Bronchial epithelial cell (primary cell): ENCODE measurements around the gene FAM217B. TPM values are rescaled to one million over a fixed set of nuclear protein-coding genes. Genes with fewer than 3 reads are reported as not detected.

Experiments
- DNase-seq: peaks from one replicate; pipeline ENCODE4 v3.0.0-alpha.2; 2010; ENCODE audit warnings: low read depth
- FAIRE-seq: peaks from 2 replicates; lab custom pipeline; 2011; peaks lifted over from hg19 to GRCh38; lab: Jason Lieb, UNC
- H3K27me3 ChIP-seq: 2 replicates; pipeline ENCODE4 v1.5.1; 2011; ENCODE audit warnings: low read length; ENCODE audit not compliant: control insufficient read depth, insufficient read depth
- H3K36me3 ChIP-seq: 2 replicates; pipeline ENCODE4 v1.5.1; 2011; ENCODE audit warnings: low read length; ENCODE audit not compliant: control insufficient read depth, insufficient read depth
- H3K4me3 ChIP-seq: 2 replicates; pipeline ENCODE4 v1.5.1; 2011; ENCODE audit warnings: mild to moderate bottlenecking, low read depth, low read length, control low read depth
- total RNA-seq: library from RNA; depleted of rRNA; stranded (reverse); fragments of >200 nt; gene quantifications from 2 replicates; pipeline ENCODE4 v1.2.1, GENCODE V29; 2014
- TF ChIP-seq, protein P1 (sequence below): IDR thresholded peaks from 2 replicates; pipeline ENCODE4 v1.5.1; 2011; ENCODE audit warnings: mild to moderate bottlenecking, moderate library complexity, low read length, control low read depth, inconsistent platforms; ENCODE audit not compliant: insufficient read depth, severe bottlenecking

FAM217B gene
- total RNA-seq, 1 donor from 2014 or later: 4.5 TPM

DNA sequence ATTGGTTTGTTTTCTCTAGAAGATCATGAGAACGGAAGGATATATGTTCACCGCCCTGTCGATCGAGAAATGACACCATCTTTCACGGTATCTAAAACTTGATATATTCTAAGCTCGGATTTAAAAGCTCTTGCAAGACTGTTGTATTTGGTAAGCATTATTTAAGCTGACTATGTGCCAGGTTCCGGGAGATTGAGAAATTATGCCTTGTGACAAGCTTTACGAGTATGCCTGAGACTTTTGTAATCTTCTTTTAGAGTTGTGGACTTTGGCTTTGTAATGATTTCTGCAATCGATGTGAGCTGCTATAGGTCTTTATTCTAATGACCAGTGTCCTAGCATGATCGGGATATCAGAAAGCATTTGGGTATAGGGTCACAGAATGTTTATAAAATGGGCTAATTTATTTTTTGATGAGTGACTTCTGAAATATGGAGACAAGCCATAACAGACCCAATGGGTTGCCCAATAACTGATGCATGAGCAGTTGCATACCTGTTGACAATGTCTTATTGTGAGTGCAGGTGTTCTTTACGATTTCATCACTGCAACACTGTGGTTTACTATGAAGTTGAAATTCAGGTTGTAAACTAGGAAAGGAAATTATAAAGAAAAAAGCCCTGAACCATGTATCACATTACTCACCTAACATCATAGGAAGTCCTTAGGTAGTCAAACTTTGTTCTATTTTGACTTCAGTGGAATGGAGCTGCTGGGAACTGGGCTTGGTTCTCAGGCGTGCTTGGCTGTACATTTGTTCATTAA, 32.0 kb downstream of the FAM217B start:
- FAIRE-seq (peak; percentile 88), DNase-seq (peak; percentile 100)
- no peaks in the 10 kb centered on the region for H3K27me3 ChIP-seq
- TF ChIP-seq, protein P1, sequence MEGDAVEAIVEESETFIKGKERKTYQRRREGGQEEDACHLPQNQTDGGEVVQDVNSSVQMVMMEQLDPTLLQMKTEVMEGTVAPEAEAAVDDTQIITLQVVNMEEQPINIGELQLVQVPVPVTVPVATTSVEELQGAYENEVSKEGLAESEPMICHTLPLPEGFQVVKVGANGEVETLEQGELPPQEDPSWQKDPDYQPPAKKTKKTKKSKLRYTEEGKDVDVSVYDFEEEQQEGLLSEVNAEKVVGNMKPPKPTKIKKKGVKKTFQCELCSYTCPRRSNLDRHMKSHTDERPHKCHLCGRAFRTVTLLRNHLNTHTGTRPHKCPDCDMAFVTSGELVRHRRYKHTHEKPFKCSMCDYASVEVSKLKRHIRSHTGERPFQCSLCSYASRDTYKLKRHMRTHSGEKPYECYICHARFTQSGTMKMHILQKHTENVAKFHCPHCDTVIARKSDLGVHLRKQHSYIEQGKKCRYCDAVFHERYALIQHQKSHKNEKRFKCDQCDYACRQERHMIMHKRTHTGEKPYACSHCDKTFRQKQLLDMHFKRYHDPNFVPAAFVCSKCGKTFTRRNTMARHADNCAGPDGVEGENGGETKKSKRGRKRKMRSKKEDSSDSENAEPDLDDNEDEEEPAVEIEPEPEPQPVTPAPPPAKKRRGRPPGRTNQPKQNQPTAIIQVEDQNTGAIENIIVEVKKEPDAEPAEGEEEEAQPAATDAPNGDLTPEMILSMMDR: no peak
- no peak overlapping the region for H3K4me3 ChIP-seq
- no peaks in the 10 kb centered on the region for H3K36me3 ChIP-seq

DNA sequence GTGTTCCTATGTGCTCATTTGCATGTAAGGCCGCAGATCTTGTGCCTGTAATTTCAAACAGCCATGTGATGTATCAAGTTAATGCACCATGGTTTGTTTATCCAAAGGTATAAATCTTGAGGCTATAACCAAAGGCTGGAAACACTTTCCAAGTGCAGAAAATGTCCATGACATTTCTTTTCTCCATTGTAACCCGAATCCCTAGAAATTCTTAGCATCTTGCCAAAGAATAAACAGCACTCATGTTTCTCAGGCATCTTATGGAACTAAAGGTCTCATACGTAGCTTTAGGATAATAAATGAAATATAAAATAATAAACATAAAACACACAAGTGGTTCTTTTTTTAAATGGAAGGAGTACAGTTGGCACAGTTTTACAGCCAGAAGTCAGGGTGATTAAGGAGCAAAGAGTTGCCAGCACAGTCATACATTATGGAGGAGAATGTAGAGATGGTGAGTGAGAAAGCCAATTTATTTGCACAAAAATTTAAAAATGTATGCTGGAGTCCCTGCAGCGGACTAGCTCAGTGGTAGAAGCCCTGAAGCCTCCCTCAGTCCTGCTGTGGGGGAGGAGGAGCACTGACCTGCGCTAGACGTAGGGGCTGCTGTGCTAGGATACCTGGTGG, 36.1 kb downstream of the FAM217B start:
- Histone ChIP-seq H3K27me3 (no peaks in the 10 kb centered on the region), H3K36me3 (no peaks in the 10 kb centered on the region), H3K4me3 (no peak overlapping the region)
- FAIRE-seq (no peak), DNase-seq (no peak)
- TF ChIP-seq, protein P1: no peak

DNA sequence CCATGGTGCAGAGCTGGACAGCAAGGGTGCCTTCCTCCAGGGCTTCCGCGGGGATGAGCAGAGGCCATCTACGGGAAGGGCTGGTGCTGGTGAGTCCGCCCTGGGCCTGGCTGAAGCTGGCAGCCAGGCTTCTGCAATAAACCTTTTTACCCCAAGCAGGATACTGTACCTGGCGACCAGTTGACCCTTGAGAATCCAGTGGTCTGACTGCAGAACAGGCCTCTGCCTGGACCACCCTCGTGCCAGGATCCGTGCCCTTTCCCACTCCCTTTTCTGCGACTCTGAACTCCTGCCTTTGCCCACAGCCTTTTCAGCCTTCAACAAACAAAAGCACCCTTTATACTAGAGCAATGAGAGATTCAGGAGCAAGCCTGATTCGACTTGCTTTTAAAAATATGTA, 36.9 kb downstream of the FAM217B start:
- TF ChIP-seq, protein P1: no peak
- Histone ChIP-seq H3K27me3 (no peaks in the 10 kb centered on the region), H3K4me3 (no peak overlapping the region), H3K36me3 (no peaks in the 10 kb centered on the region)
- FAIRE-seq (no peak), DNase-seq (no peak)

DNA sequence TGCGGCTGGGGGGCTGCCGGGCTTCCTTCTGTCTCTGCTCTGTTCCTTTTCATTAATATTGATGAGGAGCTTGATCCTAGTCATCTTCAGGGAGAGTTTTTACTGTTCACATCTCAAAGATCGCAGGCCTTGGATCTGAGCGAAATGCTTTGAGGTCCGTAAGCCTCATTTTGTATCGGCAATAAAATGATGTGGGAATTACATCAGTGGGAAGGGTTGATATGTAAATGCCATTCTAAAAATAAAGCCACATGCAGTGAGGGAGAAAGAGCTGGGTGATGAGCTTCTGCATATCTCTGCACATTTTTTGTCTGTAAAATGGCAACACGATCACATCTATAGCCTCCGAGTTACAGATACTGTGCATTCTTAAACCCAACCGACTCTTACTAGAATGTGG, 42.9 kb downstream of the FAM217B start:
- Histone ChIP-seq H3K36me3 (no peaks in the 10 kb centered on the region), H3K4me3 (no peak overlapping the region), H3K27me3 (no peaks in the 10 kb centered on the region)
- DNase-seq: no peak
- FAIRE-seq: no peak
- TF ChIP-seq, protein P1: no peak

DNA sequence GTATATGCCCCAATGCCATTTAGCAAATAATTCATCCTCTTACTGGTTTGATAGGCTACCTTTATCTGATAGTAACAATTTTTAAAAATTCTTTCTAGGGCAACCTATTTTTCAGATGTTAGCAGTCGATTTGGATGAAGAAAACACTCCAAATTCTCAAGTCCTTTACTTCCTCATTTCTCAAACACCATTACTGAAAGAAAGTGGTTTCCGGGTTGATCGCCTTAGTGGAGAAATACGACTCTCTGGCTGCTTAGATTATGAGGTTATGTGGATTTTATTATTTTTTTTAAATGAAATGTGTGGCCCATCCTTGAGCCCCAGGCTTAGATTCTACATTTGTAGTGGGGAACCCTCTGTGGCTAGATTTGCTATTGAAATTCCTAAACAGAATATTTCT, 44.4 kb downstream of the FAM217B start:
- Histone ChIP-seq H3K27me3 (no peaks in the 10 kb centered on the region), H3K4me3 (no peak overlapping the region), H3K36me3 (no peaks in the 10 kb centered on the region)
- FAIRE-seq (no peak), DNase-seq (no peak)
- TF ChIP-seq, protein P1: no peak
